Caco-2 (cell line): ENCODE results near the gene DIABLO. TPM values are rescaled to one million over a fixed set of nuclear protein-coding genes. Genes with fewer than 3 reads are reported as not detected.

Source experiments
- BruUV-seq: library from RNA; stranded (reverse); fragments of 400-500 nt; replicated peaks from 2 replicates; lab custom pipeline; 2021; lab: Mats Ljungman, UMichigan
- CTCF ChIA-PET: fragments of 300-600 bp; sonication (Branson Sonifier 250); formaldehyde crosslinking; loops from one replicate; lab custom pipeline; 2022; ENCODE audit warnings: antibody characterized with exemption; lab: Charles Lee
- POLR2A ChIA-PET: fragments of 300-600 bp; sonication (Branson Sonifier 250); formaldehyde crosslinking; loops from one replicate; lab custom pipeline; 2022; ENCODE audit warnings: antibody characterized with exemption; lab: Charles Lee
- DNase-seq, 2 experiments: peaks; one replicate each; pipeline versions ENCODE4 v3.0.0 to v3.0.0-alpha.2; 2020 to 2022
- H3K27me3 ChIP-seq: replicated peaks from 2 replicates; pipeline ENCODE4 v1.6.0; 2011; ENCODE audit warnings: low read length; ENCODE audit not compliant: control insufficient read depth, insufficient read depth
- H3K36me3 ChIP-seq: 2 replicates; pipeline ENCODE4 v1.5.1; 2011; ENCODE audit warnings: low read length; ENCODE audit not compliant: control insufficient read depth, insufficient read depth
- H3K4me1 ChIP-seq: fragments of 250-450 bp; sonication (Bioruptor Pico); 2 replicates; pipeline ENCODE4 v1.5.1; 2020; ENCODE audit warnings: mild to moderate bottlenecking
- H3K4me3 ChIP-seq: 2 replicates; pipeline ENCODE4 v1.5.1; 2011; ENCODE audit warnings: low read depth, mild to moderate bottlenecking, control low read depth, low read length
- H3K9me3 ChIP-seq: fragments of 250-450 bp; sonication (Bioruptor Pico); 2 replicates; pipeline ENCODE4 v1.5.1; 2020; ENCODE audit warnings: mild to moderate bottlenecking, moderate library complexity
- H3K27ac Mint-ChIP-seq: one replicate; pipeline ENCODE4 v1.8.0; 2022; ENCODE audit warnings: mixed read lengths; ENCODE audit not compliant: unreplicated experiment
- H3K27me3 Mint-ChIP-seq: one replicate; pipeline ENCODE4 v1.8.0; 2022; ENCODE audit warnings: mixed read lengths; ENCODE audit not compliant: insufficient read depth, unreplicated experiment
- H3K36me3 Mint-ChIP-seq: one replicate; pipeline ENCODE4 v1.8.0; 2022; ENCODE audit warnings: mild to moderate bottlenecking, mixed read lengths; ENCODE audit not compliant: insufficient read depth, unreplicated experiment
- H3K4me1 Mint-ChIP-seq: one replicate; pipeline ENCODE4 v1.8.0; 2022; ENCODE audit warnings: low read depth, mixed read lengths; ENCODE audit not compliant: unreplicated experiment
- H3K4me3 Mint-ChIP-seq: one replicate; pipeline ENCODE4 v1.8.0; 2022; ENCODE audit warnings: mild to moderate bottlenecking, moderate library complexity, mixed read lengths; ENCODE audit not compliant: unreplicated experiment
- H3K9me3 Mint-ChIP-seq: one replicate; pipeline ENCODE4 v1.8.0; 2022; ENCODE audit warnings: mixed read lengths; ENCODE audit not compliant: unreplicated experiment
- CTCF ChIP-seq, 2 experiments: fragments of 200-600 bp in 1 of 2; IDR thresholded peaks; 1 replicate in 1 of 2; 2 replicates in 1 of 2; pipeline versions ENCODE4 v1.5.1 to v1.8.0; 2011 to 2022; ENCODE audit warnings: antibody characterized with exemption in 1 of 2, control low read depth in 1 of 2, inconsistent platforms in 1 of 2, low read depth in 1 of 2, low read length in 1 of 2, mild to moderate bottlenecking in 1 of 2, moderate library complexity in 1 of 2; ENCODE audit not compliant: insufficient read depth in 1 of 2, severe bottlenecking in 1 of 2, unreplicated experiment in 1 of 2
- intact Hi-C: fragments of 100-400 bp; cut with micrococcal nuclease; formaldehyde crosslinking; loops from one replicate; pipeline ENCODE4 v1.10.0; 2022; ENCODE audit not compliant: unreplicated experiment
- total RNA-seq: library from RNA; stranded (reverse); gene quantifications from 2 replicates; pipeline ENCODE4 v1.2.3, GENCODE V29; 2022

DIABLO gene
- total RNA-seq, 1 experiment from 2014 or later = 86.6 TPM

GRCh38 chr12:122206111-122206881, 19.6 kb downstream of the DIABLO start:
- no peaks in the 10 kb centered on the region for H3K27me3 Mint-ChIP-seq
- ChIA-PET CTCF (no interaction called here), POLR2A (no interaction called here)
- no peak for TF ChIP-seq CTCF (IDR thresholded peaks at IDR 0.05; ENCODE audit: insufficient read depth in 1 of 2, low read depth in 1 of 2, low read length in 1 of 2, severe bottlenecking in 1 of 2, unreplicated experiment in 1 of 2)
- H3K36me3 Mint-ChIP-seq = peaks cover 63% of the 10 kb centered on the region
- H3K4me1 Mint-ChIP-seq = peaks cover 7% of the 10 kb centered on the region
- no peak overlapping the region for H3K4me3 Mint-ChIP-seq
- H3K36me3 ChIP-seq = no peaks in the 10 kb centered on the region; the same call in 1 of the 2 replicates
- H3K9me3 Mint-ChIP-seq = no peaks in the 10 kb centered on the region
- H3K27ac Mint-ChIP-seq = no peak overlapping the region
- peaks cover 9% of the 10 kb centered on the region; the same call in 1 of the 2 replicates for H3K4me1 ChIP-seq
- H3K9me3 ChIP-seq = no peaks in the 10 kb centered on the region
- BruUV-seq = no TSS peak
- intact Hi-C loops = no loop called here
- H3K27me3 ChIP-seq = no peaks in the 10 kb centered on the region
- no peak for DNase-seq
- no peak overlapping the region for H3K4me3 ChIP-seq

- Histone ChIP-seq H3K4me3 (no peak overlapping the region), H3K9me3 (no peaks in the 10 kb centered on the region), H3K36me3 (no peaks in the 10 kb centered on the region; the same call in 1 of the 2 replicates), H3K4me1 (peaks cover 9% of the 10 kb centered on the region; the same call in 1 of the 2 replicates), H3K27me3 (no peaks in the 10 kb centered on the region)
- Mint-ChIP-seq H3K27ac (peak overlapping the region; percentile 42), H3K4me3 (peak overlapping the region; percentile 64), H3K27me3 (no peaks in the 10 kb centered on the region), H3K4me1 (peaks cover 7% of the 10 kb centered on the region), H3K36me3 (peaks cover 59% of the 10 kb centered on the region), H3K9me3 (no peaks in the 10 kb centered on the region)
- intact Hi-C loops = no loop called here
- POLR2A ChIA-PET = interaction anchor here (0.6 kb wide), 1 partner anchor 737 kb away, joined by 3 read pairs; no protein-coding TSS in a partner anchor
- TSS peak; percentile 24 for BruUV-seq
- CTCF ChIA-PET = interaction anchor here (1.1 kb wide), 1 partner anchor 151 kb away, joined by 5 read pairs; no protein-coding TSS in a partner anchor
- DNase-seq = no peak
- TF ChIP-seq CTCF (IDR thresholded peaks at IDR 0.05; ENCODE audit: insufficient read depth in 1 of 2, low read depth in 1 of 2, low read length in 1 of 2, severe bottlenecking in 1 of 2, unreplicated experiment in 1 of 2) = no peak
Observed at GRCh38 chr12:122205053-122205925, 20.6 kb downstream of the DIABLO start.
